Measurements from ENCODE around the gene FYB2.

FYB2 gene

DNA sequence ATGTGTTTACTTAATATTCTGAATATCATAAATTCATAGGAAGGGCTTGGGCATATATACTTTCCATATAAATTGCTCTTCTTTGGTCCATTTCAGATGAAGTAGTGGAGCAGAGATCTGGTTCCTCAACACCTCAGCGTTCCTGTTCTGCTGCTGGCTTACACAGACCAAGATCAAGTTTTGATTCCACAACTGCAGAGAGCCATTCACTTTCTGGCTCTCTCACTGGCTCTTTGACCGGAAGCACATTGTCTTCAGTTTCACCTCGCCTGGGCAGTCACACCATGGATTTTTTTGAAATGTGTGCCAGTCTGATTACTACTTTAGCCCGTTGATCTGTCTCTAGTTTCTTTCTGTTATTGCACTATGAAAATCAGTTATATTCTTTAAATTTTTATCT lies 111.8 kb downstream of the FYB2 start:
- DNase-seq = no peak

- DNase-seq = no peak
Measured at GRCh38 chr1:56703747-56704146, 115.5 kb downstream of the FYB2 start.

DNA sequence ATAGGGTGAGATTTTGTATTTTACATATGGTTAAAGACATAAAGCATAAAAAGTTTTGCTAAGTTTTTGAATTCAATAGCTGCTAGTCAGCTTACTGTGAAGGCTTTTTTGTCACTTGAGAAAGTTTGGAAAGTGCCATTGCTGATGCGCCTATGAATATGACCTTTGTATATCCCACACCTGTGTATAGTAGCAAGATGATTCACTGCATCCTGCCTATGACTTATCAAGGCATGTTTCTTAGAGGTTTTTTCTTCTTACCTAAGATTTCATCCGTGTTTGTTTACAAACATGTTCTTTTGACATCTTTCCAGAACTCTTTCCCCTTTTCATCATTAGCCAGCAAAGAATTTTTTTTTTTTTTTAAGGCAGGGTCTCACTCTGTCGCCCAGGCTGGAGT lies 122.5 kb downstream of the FYB2 start:
- no peak for DNase-seq

DNA sequence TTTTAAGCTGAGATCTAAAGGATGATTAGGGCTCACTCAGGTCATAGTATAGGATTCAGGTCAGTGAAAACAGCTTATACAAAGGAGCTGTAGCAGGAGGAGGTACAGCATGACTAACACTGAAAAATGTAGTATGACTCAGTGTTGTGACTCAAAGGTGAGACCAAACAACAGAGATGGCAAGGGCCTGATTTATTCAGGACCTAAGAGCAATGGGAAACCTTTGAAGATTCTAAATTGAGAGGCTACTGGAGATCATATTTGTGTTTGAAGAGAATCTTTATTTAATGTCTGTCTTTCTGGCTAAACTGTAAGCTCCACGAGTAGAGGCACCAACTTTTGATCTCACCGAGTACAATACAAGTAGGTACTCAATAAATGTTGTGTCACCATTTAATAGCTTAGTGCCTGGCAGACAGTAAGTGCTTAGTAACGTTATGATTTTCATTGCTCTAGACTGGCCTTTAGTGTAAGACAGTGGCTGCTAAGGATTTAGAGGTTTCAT lies 130.6 kb downstream of the FYB2 start:
- DNase-seq = no peak

GRCh38 chr1:56686169-56686568 lies 133.0 kb downstream of the FYB2 start:
- no peak for DNase-seq

DNA sequence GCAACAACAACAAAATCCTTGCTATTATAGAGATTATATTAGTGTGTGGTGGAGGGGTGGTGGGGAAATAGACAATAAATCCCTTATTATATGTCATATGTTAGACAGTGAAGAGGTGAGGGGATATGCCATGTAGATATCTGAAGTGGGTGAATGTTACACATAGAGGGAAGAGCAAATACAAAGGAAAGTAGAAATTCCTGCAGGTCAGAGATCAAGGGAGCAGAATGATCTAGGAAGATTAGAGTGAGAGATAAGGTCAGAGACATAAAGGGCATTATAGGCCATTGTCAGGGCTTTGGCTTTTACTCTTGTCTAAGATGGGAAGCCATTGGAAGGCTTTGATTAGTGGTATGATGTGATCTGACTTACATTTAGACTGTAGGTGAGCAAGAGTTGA lies 135.6 kb downstream of the FYB2 start:
- DNase-seq = no peak

DNA sequence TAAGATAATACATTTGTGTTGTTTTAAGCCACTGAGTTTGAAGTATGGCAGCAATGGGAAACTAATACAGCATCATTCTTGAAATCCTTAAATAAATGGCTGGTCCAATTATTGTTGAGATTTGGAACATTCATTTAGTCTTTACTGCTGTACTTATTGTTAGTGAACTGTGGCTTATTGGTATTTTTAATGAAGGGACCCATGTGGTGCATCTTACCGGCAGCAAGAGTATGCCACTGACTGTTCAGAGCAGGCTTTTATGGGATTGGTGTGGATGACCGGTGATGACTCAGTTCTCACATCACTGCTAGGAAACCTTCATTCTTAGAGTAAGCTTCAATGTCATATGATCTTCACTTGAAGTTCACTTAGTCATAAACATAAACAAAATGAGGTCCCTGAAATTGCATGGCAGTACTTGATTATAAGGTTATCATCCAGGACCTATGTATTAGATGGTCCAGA lies 142.6 kb downstream of the FYB2 start:
- DNase-seq = no peak

GRCh38 chr1:56675763-56676162 lies 143.4 kb downstream of the FYB2 start:
- DNase-seq = no peak

GRCh38 chr1:56672579-56672978 lies 146.6 kb downstream of the FYB2 start:
- no peak for DNase-seq

DNA sequence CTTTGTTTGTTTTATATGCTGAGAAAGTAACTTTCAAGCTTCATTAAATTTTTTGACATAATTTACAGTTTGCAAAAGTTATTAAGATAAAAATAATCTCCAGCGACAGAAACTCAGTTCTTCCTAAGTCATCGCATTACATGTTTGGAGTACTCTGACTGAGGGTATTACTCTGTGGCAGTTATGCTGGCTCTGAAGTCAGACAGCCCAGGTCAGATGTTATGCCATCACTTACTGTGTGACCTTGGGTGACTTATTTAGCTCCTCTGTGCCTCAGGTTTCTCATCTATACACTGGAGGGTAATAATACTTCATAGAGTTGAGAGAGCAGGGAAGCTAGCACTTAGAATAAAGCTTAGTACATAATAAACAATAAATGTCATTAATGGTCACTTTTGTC lies 147.7 kb downstream of the FYB2 start:
- DNase-seq = no peak

- DNase-seq = no peak
Measured at GRCh38 chr1:56671085-56671484, 148.1 kb downstream of the FYB2 start.

DNA sequence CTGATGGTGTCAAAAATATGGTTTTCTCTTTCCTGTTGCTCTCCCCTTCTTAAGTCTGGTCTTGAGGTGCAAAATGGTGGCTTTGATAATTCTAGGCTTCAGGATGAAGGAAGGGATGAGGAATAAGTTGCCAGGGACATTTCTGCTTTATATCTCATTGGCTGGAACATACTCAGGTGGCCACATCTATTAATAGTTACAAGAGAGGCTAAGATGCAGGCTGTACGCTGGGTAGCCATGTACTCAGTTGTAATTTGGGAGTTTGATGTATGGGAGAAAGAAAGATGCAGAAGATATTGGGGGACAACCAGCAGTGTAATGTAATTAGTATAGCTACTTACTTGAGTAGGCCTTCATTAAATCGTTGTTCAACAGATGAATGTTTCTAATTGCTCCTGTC lies 148.9 kb downstream of the FYB2 start:
- DNase-seq = no peak
